DOHH2 (cell line): ENCODE measurements around the gene MYH7.

ENCODE experiments used
- H3F3A ChIP-seq: fragments of 200-600 bp; sonication (generic), shearing (Covaris generic); 2 replicates; pipeline ENCODE4 v1.6.0; 2016; ENCODE audit warnings: antibody characterized with exemption, mild to moderate bottlenecking; ENCODE audit not compliant: control insufficient read depth, insufficient read depth
- H3K27ac ChIP-seq: fragments of 200-600 bp; sonication (generic); 2 replicates; pipeline ENCODE4 v1.5.1; 2014; ENCODE audit warnings: low read depth, mild to moderate bottlenecking, low read length, moderate library complexity
- H3K27me3 ChIP-seq: fragments of 200-600 bp; sonication (generic); 2 replicates; pipeline ENCODE4 v1.6.1; 2014; ENCODE audit warnings: mild to moderate bottlenecking, low read length, mixed read lengths; ENCODE audit not compliant: control insufficient read depth
- H3K36me3 ChIP-seq: fragments of 200-600 bp; sonication (generic); 2 replicates; pipeline ENCODE4 v1.6.1; 2014; ENCODE audit warnings: mild to moderate bottlenecking, low read length, moderate library complexity, mixed read lengths; ENCODE audit not compliant: control insufficient read depth
- H3K4me1 ChIP-seq: fragments of 200-600 bp; sonication (generic); 2 replicates; pipeline ENCODE4 v1.6.1; 2014; ENCODE audit warnings: mild to moderate bottlenecking, low read length, mixed read lengths; ENCODE audit not compliant: control insufficient read depth
- H3K4me2 ChIP-seq: fragments of 200-600 bp; sonication (generic); 2 replicates; pipeline ENCODE4 v1.6.0; 2014; ENCODE audit warnings: mild to moderate bottlenecking, low read length, moderate library complexity
- H3K4me3 ChIP-seq: fragments of 200-600 bp; sonication (generic); 2 replicates; pipeline ENCODE4 v1.5.1; 2014; ENCODE audit warnings: mild to moderate bottlenecking, low read length, mixed read lengths
- H3K79me2 ChIP-seq: fragments of 200-600 bp; sonication (generic); 2 replicates; pipeline ENCODE4 v1.6.1; 2014; ENCODE audit warnings: mild to moderate bottlenecking, low read length, mixed read lengths; ENCODE audit not compliant: control insufficient read depth
- H3K9me2 ChIP-seq: fragments of 200-600 bp; sonication (generic); replicated peaks from 2 replicates; pipeline ENCODE4 v1.6.1; 2014; ENCODE audit warnings: mild to moderate bottlenecking, low read length, mixed read lengths; ENCODE audit not compliant: control insufficient read depth
- H3K9me3 ChIP-seq: fragments of 200-600 bp; sonication (generic); 2 replicates; pipeline ENCODE4 v1.6.1; 2014; ENCODE audit warnings: antibody characterized with exemption, low read length, mixed read lengths; ENCODE audit not compliant: control insufficient read depth, insufficient read depth
- H4K20me1 ChIP-seq: fragments of 200-600 bp; sonication (generic); 2 replicates; pipeline ENCODE4 v1.6.0; 2014; ENCODE audit warnings: low read depth, mild to moderate bottlenecking, antibody characterized with exemption, low read length, moderate library complexity; ENCODE audit not compliant: control insufficient read depth, insufficient read depth
- CTCF ChIP-seq: fragments of 200-600 bp; sonication (generic); IDR thresholded peaks from one replicate; pipeline ENCODE4 v1.5.1; 2014; ENCODE audit warnings: antibody characterized with exemption, mild to moderate bottlenecking, low read depth, low read length; ENCODE audit not compliant: poor library complexity, severe bottlenecking
- EZH2phosphoT487 ChIP-seq: fragments of 200-600 bp; sonication (generic); IDR thresholded peaks from 2 replicates; pipeline ENCODE4 v1.6.1; 2017; ENCODE audit warnings: borderline replicate concordance, mild to moderate bottlenecking, antibody characterized with exemption, low read length, moderate library complexity, mixed read lengths

MYH7 gene

GRCh38 chr14:23377198-23377550 is 58.3 kb downstream of the MYH7 start:
- no peak overlapping the region for H3K27ac ChIP-seq
- H3F3A ChIP-seq = no peaks in the 10 kb centered on the region
- H3K9me2 ChIP-seq = no peaks in the 10 kb centered on the region
- H3K79me2 ChIP-seq = no peaks in the 10 kb centered on the region
- TF ChIP-seq EZH2phosphoT487 = no peak
- TF ChIP-seq CTCF = no peak
- H3K4me1 ChIP-seq = 0 out of 2 replicates have a peak, but pooled peaks cover 5% of the 10 kb centered on the region
- H3K9me3 ChIP-seq = no peaks in the 10 kb centered on the region
- H3K4me3 ChIP-seq = no peak overlapping the region
- no peaks in the 10 kb centered on the region for H3K36me3 ChIP-seq
- no peak overlapping the region for H3K4me2 ChIP-seq
- H3K27me3 ChIP-seq = 0 out of 2 replicates have a peak, but pooled peaks cover 2% of the 10 kb centered on the region
- H4K20me1 ChIP-seq = no peaks in the 10 kb centered on the region

- Histone ChIP-seq H3K4me3 (no peak within 1 kb of the TSS), H3K9me2 (no peaks in the 10 kb centered on the region), H3K27ac (no peak within 1 kb of the TSS), H3K27me3 (0 out of 2 replicates have a peak, but pooled peaks cover 2% of the 10 kb centered on the region), H3K4me2 (no peak within 1 kb of the TSS), H3K36me3 (no peaks in the 10 kb centered on the region), H3K9me3 (no peaks in the 10 kb centered on the region), H4K20me1 (no peaks in the 10 kb centered on the region), H3F3A (no peaks in the 10 kb centered on the region), H3K79me2 (no peaks in the 10 kb centered on the region), H3K4me1 (0 out of 2 replicates have a peak, but pooled peaks cover 5% of the 10 kb centered on the region)
- no peak for TF ChIP-seq CTCF
- TF ChIP-seq EZH2phosphoT487 = no peak
These were observed 58.8 kb downstream of the MYH7 start, which contains the start of gene CMTM5 for GRCh38 chr14:23376482-23377197. Gene CMTM5 (plus strand): TSS chr14:23377046. CDS start chr14:23377252, 206 bp downstream.

GRCh38 chr14:23375527-23376251 is 59.8 kb downstream of the MYH7 start:
- TF ChIP-seq CTCF (no peak), EZH2phosphoT487 (no peak)
- H3K4me3 ChIP-seq = no peak overlapping the region
- H3K27ac ChIP-seq = no peak overlapping the region
- no peaks in the 10 kb centered on the region for H3K9me2 ChIP-seq
- 0 out of 2 replicates have a peak, but pooled peaks cover 2% of the 10 kb centered on the region for H3K27me3 ChIP-seq
- no peak overlapping the region for H3K4me2 ChIP-seq
- no peaks in the 10 kb centered on the region for H4K20me1 ChIP-seq
- no peaks in the 10 kb centered on the region for H3K79me2 ChIP-seq
- no peaks in the 10 kb centered on the region for H3K9me3 ChIP-seq
- H3K36me3 ChIP-seq = no peaks in the 10 kb centered on the region
- no peaks in the 10 kb centered on the region for H3F3A ChIP-seq
- H3K4me1 ChIP-seq = 0 out of 2 replicates have a peak, but pooled peaks cover 5% of the 10 kb centered on the region
